ENCODE results near the gene TRAIP.
"Not testable (repeated sequence)": the region's sequence is repeated elsewhere in the genome, so short reads cannot be mapped to it uniquely, and the experiment has no call there.

The TRAIP gene

GRCh38 chr3:49856181-49857005, at the start of gene TRAIP:
TSS of gene TRAIP (minus strand) at chr3:49856564. CDS start at chr3:49856453, 111 bp downstream.
- DNase-seq (ENCODE audit: low read depth), result peak; percentile 89

GRCh38 chr3:49904448-49904847, 48.1 kb upstream of the TRAIP start:
- DNase-seq (ENCODE audit: low read depth), result not testable (repeated sequence)

- peak; percentile 29 for DNase-seq (ENCODE audit: low read depth)
Observed at GRCh38 chr3:49903451-49904424, 47.4 kb upstream of the TRAIP start, which contains the start of gene MST1R. TSS of gene MST1R (minus strand) at chr3:49903873. CDS start at chr3:49903609, 264 bp downstream.

GRCh38 chr3:49902511-49903345, 46.4 kb upstream of the TRAIP start:
- no peak for DNase-seq (ENCODE audit: low read depth)

- peak; percentile 18 for DNase-seq (ENCODE audit: low read depth)
Observed at GRCh38 chr3:49901366-49902339, 45.3 kb upstream of the TRAIP start.

GRCh38 chr3:49900491-49901153, 44.3 kb upstream of the TRAIP start:
- DNase-seq (ENCODE audit: low read depth), result peak; percentile 14

GRCh38 chr3:49899815-49900214, 43.5 kb upstream of the TRAIP start:
- DNase-seq (ENCODE audit: low read depth), result no peak

- DNase-seq (ENCODE audit: low read depth), result no peak
Observed at GRCh38 chr3:49898991-49899390, 42.6 kb upstream of the TRAIP start.

- DNase-seq (ENCODE audit: low read depth), result no peak
Observed at GRCh38 chr3:49896345-49896744, 40.0 kb upstream of the TRAIP start.

- DNase-seq (ENCODE audit: low read depth), result no peak
Observed at GRCh38 chr3:49895791-49896190, 39.4 kb upstream of the TRAIP start.

- DNase-seq (ENCODE audit: low read depth), result no peak
Observed at GRCh38 chr3:49889296-49889695, 32.9 kb upstream of the TRAIP start.

GRCh38 chr3:49886922-49887265, 30.5 kb upstream of the TRAIP start:
- DNase-seq (ENCODE audit: low read depth), result no peak

GRCh38 chr3:49883998-49884397, 27.6 kb upstream of the TRAIP start:
- DNase-seq (ENCODE audit: low read depth), result no peak

- peak; percentile 11 for DNase-seq (ENCODE audit: low read depth)
Observed at GRCh38 chr3:49882166-49882565, 25.8 kb upstream of the TRAIP start.

- DNase-seq (ENCODE audit: low read depth), result no peak
Observed at GRCh38 chr3:49880581-49881315, 24.4 kb upstream of the TRAIP start.

GRCh38 chr3:49879721-49880120, 23.4 kb upstream of the TRAIP start:
- DNase-seq (ENCODE audit: low read depth), result no peak

GRCh38 chr3:49878686-49879085, 22.3 kb upstream of the TRAIP start:
- DNase-seq (ENCODE audit: low read depth), result no peak

GRCh38 chr3:49877716-49878115, 21.4 kb upstream of the TRAIP start:
- DNase-seq (ENCODE audit: low read depth), result no peak

- DNase-seq (ENCODE audit: low read depth), result no peak
Observed at GRCh38 chr3:49876567-49876966, 20.2 kb upstream of the TRAIP start.

Data from iris pigment epithelial cell (primary cell).